NCI-H1930 (cell line): ENCODE measurements around the gene CTU2.
"Not testable (repeated sequence)": the region's sequence is repeated elsewhere in the genome, so short reads cannot be mapped to it uniquely, and the experiment has no call there.

Experiments
- DNase-seq, 2 experiments: peaks; one replicate each; lab custom pipeline; 2025; lab: John Stamatoyannopoulos, UW

The CTU2 gene

GRCh38 chr16:88706229-88706964 lies at the start of gene CTU2, which contains the start of gene RNF166:
Gene CTU2 (plus strand): TSS chr16:88706503. CDS start chr16:88706531, 28 bp downstream.
Gene RNF166 (minus strand): TSS chr16:88706408. CDS start chr16:88706325, 83 bp downstream.
- peak; percentile 40 to 84 for DNase-seq

DNA sequence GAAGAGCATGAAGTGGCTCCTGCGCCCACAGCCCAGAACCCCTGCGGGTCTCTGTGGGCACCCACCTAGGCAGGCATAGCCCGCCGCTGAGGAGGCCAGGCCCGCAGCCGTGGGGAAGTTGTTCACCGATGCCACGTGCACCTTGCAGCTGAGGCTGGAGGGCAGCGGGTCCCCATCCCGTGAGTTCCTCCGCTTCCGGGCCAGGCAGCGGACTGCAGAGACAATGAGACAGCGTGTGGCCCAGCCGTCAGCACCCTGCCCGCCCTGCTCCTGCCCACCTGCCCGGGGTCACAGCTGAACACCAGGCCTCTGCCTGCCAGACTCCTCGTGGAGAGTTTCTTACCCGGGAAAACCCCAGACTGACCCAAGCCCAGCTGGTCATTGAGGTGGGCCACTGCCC lies 48.9 kb upstream of the CTU2 start:
- no peak for DNase-seq

DNA sequence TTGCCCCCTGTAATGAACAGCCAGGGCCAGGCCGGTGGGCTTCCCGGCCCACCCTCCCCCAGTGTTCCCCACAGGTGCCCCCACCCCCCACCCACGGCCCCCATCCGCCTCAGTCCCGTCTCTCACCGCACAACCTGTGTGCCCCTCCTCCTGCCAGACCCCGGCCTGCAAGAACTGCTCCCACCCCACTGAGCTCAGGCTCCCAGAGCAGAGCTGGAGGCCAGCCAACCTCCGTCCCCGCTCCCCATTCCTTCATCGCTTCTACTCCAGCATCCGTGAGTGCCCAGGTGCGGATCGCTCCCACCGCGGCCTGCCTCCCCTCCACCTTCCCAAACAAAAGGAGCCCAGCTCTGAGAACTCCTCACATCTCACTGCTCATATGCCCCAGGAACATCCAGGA lies 47.6 kb upstream of the CTU2 start:
- DNase-seq = no peak

GRCh38 chr16:88659160-88659559 lies 47.1 kb upstream of the CTU2 start:
- DNase-seq = no peak

DNA sequence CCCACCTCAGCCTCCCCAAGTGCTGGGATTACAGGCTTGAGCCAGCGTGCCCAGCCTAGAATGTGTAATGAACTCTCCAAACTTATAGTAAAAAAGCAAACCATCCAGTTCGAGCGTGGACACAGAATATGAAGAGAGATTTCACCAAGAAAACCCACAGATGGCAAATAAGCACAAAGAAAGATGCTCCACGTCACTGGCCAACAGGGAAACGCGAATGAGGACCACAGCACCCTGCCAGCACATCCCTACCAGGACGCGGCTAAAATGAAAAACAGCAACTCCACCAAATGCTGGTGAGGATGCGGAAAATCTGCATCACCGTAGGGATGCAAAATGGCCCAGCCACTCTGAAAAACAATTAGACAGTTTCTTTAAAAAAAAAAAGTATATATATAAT lies 44.8 kb upstream of the CTU2 start:
- DNase-seq = no peak

- DNase-seq = no peak
Measured at GRCh38 chr16:88662222-88662842, 44.0 kb upstream of the CTU2 start.

- DNase-seq = peak; percentile 87 to 92
Measured at GRCh38 chr16:88662843-88663606, 43.3 kb upstream of the CTU2 start, which contains the start of gene MVD. Gene MVD (minus strand): TSS chr16:88663091. CDS start chr16:88663080, 11 bp downstream.

DNA sequence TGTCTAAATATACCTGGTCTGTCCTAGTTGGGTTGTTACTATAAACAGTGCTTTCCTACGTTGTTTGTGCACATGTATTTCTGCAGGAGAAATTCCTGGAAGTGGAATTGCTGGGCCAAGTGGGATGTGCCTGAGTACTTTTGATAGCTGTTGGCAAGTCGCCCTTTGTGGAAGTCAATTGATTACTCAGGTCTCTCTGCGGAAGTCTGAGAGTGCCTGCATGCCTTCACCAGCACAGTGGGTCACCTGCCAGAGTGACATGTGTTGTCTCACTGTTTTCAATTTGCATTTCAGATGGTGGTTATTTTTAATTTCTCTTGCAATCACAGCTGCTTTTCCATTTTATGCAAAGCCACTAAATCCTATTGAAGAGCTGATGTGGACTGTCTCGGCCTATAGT lies 41.2 kb upstream of the CTU2 start:
- no peak for DNase-seq

- no peak for DNase-seq
Measured at GRCh38 chr16:88665570-88665969, 40.7 kb upstream of the CTU2 start.

GRCh38 chr16:88667461-88667860 lies 38.8 kb upstream of the CTU2 start:
- DNase-seq = no peak

GRCh38 chr16:88669493-88669892 lies 36.8 kb upstream of the CTU2 start:
- not testable (repeated sequence) for DNase-seq

GRCh38 chr16:88669980-88670379 lies 36.3 kb upstream of the CTU2 start:
- DNase-seq = no peak

GRCh38 chr16:88671806-88672205 lies 34.5 kb upstream of the CTU2 start:
- DNase-seq = no peak

- DNase-seq = no peak
Measured at GRCh38 chr16:88672776-88673175, 33.5 kb upstream of the CTU2 start.

- DNase-seq = no peak
Measured at GRCh38 chr16:88673716-88674379, 32.5 kb upstream of the CTU2 start.

- no peak for DNase-seq
Measured at GRCh38 chr16:88676502-88677242, 29.6 kb upstream of the CTU2 start.

DNA sequence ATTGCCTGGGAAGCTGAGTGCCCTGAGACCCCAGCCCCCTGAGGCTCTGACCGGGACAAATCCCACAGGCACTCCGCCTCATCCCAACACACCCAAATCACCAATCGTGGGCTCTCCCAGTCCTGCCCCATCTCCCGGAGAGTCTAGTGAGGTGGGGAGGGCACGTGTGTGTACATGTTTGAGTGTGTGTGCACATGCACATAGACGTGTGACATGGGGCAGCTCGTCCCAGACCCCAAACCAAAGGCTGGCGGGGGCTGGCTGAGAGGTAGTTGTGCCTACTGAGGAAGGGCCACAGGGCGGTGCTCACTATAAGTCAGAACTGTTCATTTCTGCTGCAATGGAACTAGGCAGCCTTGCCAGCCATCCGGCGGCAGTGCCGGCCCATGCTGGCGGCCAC lies 28.6 kb upstream of the CTU2 start:
- DNase-seq = no peak

GRCh38 chr16:88678224-88678979 lies 27.9 kb upstream of the CTU2 start:
- no peak for DNase-seq

DNA sequence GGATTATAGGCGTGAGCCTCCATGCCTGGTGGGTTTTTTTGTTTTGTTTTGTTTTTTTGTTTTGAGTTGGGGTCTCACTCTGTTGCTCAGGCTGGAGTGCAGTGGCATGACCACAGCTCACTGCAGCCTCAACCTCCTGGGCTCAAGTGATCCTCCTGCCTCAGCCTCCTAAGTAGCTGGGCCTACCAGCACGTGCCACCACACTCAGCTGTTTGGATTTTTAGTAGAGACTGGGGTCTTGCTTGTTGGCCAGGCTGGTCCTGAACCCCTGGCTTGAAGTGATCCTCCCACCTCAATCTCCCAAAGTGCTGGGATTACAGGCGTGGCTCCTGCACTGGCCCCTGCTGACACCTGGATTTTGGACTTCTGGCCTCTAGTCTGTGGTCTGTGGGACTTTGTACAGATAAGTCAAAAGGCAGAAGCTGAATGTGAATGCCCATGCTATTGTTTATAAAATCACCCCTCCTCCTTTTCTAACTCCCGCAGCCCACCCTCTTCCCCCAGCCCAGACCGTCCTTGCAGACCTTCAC lies 25.7 kb upstream of the CTU2 start:
- DNase-seq = no peak

DNA sequence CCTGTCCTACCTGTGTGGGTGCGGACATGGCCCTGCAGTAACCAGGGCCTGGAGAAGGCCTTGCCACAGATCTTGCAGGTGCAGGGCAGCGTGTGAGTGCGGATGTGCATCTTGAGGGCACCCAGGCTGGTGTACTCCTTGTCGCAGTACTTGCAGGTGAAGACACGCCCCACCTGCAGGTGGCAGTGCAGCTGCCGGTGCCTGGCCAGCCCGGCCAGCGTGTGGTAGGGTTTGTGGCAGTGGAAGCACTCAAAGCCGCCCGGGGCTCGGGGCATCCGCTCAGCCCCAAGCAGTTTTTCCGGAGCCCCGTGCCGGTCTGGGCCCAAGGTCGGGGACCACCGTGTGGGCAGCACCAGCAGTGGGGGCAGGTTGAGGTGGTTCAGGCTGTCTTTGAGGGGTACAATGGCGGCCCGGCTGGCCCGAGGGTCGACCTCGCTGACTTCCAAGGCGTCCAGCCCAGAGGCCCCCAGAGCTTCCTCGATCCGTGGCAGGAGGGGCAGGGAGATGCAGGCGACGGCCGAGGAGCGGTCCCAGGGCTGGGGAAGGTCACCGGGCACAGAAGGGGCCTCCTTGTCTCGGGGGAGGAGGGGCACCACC lies 25.1 kb upstream of the CTU2 start:
- DNase-seq = no peak
